ENCODE results near the gene NOC2L.
"Not testable (repeated sequence)": the region's sequence is repeated elsewhere in the genome, so short reads cannot be mapped to it uniquely, and the experiment has no call there.

The NOC2L gene

DNA sequence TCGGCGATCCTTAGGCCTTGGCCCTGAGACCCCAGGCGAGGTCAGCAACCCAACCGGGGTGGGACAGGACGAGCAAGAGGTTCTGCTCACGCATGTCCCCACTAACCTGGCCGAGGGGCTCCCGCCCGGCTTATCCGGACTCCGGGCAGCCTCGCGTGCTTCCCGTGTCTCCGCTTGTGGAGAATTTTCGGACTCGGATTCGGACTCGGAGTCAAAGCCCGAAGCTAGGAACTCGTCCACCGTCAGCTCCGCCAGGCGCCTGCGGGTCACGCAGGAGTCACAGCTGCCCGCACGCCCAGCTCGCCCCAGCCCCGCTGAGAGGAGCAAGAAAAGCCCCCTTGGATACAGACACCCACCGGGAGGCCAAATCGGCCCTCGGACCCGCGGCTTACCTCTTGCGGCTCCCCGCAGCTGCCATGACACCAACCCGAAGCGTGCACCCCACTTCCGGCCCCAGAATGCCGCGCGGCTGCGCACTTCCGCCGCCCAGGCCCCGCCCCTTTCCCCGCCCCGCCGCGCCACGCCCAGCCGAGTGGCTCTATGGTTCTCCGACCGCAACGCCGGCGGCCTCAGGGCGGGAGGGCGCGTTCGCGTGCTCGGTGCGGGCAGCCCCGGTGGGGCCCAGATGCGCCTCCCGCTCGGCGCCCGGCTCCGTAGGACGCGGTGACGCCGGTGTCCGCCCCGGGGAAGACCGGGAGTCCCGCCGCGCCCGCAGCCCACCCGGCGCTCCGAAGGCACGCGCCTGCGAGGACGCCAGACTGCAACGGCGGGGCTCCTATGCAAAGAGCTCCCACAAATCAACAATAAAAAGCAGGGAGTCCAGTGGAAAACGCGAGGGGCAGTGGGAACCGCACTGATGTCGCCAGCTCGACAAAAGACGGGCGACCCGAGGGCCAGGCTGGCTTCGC lies at the start of gene NOC2L:
NOC2L (minus strand) TSS at position 434 of the 908 bp plus-strand sequence; CDS start at position 418, 16 bp downstream.
- peak; percentile 96 to 99 for DNase-seq (ENCODE audit: low read depth in 2 of 2)

DNA sequence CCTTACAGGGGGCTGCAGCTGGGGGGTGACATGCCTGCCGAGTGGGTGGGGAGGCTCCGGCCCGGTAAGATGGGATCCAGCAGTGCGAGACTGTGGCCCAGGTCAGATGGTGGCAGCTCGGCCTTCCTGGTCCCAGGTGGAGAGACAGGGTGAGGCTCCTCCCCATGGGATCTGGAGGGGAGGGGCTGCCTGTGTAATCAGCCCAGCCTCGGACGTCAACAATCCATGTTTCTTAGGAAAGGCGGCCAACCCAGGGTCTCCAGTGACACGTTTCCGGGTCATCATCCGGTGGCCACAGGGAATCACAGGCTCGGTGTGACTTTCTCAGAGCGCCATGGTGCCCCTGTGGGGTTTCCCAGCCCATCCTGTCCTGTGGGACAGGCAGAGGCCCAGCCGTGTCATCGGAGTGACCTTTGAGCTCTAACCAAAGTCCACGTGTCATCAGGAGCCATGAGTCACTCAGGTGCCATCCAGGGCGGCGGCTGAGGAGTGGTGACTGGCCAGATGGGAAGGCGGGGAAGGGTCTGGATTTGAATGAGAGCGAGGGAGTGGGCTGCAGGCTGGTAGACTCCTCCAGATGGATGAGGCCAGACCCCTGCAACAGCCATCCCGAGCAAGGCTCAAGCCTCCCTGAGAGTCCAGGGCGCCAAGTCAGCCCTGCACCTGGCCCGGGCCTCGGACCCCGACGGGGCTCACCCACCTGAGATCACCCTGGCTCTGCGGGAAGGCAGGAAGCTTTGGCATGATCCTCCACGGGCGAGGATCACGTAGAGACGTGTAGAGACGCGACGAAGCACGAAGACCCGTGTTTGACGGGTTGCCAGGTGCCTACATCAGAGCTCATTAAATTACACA lies 47.5 kb upstream of the NOC2L start:
- DNase-seq (ENCODE audit: low read depth in 2 of 2) = no peak

DNA sequence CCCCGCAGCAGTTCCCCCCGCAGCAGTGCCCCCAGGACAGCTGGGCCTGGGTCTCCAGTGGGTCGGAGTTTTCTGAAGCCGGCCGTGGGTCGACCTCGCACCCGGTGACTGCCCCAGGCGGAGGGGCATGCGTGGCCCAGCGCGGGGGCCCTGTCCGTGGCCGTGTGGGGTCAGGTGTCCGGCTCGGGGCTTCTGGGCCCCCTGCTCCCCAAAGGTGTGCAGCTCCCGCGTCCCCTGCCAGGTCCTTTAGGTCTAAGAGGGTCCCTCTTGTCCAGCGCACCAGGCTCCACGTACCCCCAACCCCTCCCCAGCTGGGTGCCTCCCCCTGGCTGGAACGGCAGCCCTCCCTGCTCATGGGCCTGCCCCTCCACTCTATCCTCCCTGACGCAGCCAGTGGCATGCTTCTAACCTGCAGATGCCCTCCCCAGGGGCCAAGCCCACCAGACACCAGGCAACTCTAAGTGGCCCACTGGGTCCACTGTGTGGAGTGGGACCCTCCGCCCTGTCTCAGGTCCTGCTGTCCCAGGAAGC lies 46.8 kb upstream of the NOC2L start:
- DNase-seq (ENCODE audit: low read depth in 2 of 2) = no peak

DNA sequence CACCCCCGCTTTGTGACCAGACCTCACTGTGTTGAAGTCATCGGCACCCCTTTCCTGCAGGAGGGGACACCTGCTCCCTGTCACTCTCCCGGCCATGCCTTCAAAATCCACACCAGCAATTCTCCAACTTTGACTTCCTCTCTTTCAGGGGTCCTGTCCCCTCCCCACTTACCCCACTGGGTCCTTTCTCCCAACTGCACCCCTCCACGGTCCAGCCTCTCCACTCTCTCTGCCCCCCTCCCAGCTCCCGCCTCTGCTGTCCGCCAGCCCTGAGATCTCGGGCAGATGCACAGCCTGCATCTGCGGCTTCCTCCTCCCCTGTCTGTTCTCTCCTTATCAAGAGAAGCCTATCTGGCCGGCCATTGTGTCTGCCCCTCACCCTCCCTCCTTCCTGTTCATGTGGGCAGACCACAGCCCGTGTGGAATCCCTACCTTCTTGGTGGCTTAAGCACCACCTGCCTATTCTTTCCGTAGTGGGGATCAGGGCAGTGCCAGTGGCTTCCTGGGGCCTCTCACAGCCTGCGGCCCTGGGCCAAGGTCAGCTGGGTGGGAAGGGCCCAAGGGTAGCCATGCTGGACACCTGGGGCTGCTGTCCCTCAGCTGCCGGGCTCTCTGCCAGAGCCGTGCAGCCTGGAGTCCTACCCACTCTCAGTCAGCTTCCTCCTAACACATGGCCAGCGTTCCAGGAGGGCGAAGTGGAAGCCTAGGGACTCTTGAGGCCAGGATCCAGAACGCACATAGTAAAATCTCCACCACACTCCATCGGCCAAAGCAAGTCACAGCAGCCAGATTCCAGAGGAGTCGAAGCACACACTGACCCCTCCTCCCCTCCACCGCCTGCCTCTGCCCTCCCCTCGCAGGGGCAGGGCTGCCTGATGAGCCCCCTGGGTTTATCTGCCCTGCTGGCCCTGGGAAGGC lies 46.0 kb upstream of the NOC2L start:
- DNase-seq (ENCODE audit: low read depth in 2 of 2) = no peak

DNA sequence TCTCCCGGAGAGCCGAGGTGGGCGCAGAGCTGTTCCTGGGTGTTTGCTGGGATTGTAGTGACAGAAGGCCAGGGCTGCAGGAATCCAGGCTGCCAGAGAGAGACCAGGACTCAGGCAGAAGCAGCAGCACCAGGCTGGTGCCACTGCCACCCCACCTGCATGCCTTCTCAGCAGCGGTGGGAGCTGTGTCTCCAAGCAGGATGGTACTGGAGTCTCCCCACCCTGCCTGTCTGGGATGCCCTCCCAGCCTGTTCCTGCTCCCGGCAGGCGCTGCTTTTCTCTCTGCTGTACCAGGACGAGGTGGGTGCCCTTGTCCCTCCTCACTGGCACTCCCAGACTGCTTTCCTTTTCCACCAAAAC lies 45.3 kb upstream of the NOC2L start:
- DNase-seq (ENCODE audit: low read depth in 2 of 2) = no peak

DNA sequence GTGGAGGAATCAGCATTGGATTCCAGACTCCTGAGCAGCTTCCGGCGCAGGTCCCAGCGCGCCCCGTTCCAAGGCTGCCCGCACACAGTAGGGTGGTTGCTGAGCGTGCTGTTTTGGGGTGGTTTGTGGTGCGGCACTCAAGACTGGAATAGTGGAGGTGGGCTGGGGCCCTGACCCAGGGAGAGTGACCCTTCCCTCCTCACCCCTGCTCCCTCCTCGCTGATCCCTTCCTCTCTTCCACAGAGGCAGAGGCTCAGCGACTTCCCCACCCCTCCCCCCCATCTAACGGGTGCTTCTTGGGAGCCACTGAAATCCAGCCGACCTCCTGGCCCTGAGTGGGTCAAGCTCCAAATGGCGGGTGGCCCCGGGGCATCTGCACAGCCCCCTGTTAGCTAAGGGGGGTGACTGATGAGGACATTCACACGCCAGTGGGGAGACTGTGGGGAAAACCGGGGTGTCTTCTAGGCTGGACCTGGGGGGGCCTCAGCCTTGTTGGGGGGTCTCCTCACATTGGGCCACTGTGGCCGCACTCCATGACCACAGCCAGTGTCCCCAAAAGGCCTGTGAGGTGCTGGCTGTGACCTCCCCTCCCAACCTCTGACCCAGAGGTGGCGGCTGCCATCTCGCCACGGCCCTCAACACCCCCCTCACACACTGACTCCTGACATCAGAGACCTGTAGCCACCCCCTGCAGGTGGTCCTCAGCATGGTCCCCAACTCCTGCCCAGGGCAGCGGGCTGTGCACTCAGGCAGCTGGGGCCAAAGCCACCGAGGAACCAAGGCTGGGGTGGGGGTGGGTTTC lies 44.8 kb upstream of the NOC2L start:
- no peak for DNase-seq (ENCODE audit: low read depth in 2 of 2)

DNA sequence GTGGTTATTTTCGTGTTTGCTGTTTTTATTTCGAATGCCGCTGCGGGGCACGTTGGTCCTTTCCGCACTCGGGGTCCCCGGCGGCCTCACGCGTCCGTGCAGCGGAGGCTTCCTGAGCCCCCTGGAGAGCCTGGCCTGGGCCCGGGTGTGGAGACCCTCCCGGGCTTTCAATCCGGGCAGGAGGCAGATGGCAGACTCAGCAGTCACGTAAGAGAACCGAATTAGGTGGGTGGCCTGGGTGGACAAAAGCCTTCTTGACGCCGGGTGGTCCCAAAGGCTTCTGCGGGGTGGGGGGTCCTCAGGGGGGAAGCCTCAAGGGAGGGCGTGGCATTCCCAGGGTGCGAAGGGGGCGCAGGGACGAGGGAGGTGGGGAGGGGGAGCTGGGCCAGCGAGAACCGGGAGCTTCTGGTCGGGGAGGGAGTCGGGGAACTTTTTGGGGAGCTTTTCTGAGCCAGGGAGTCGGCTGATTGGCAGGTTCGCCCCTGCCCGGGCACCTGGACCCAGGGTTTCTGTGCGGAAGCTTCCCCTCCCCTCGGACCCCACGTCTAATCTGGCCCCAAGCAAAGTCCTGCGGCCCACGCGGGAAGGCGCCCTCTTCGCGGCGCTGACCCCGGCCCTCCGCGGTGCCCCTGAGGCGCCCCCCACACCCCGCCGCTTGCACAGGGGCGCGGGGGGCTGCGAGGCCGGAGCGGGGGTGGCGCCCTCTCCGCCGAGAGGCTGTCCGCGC lies 42.2 kb upstream of the NOC2L start:
- DNase-seq (ENCODE audit: low read depth in 2 of 2) = no peak

DNA sequence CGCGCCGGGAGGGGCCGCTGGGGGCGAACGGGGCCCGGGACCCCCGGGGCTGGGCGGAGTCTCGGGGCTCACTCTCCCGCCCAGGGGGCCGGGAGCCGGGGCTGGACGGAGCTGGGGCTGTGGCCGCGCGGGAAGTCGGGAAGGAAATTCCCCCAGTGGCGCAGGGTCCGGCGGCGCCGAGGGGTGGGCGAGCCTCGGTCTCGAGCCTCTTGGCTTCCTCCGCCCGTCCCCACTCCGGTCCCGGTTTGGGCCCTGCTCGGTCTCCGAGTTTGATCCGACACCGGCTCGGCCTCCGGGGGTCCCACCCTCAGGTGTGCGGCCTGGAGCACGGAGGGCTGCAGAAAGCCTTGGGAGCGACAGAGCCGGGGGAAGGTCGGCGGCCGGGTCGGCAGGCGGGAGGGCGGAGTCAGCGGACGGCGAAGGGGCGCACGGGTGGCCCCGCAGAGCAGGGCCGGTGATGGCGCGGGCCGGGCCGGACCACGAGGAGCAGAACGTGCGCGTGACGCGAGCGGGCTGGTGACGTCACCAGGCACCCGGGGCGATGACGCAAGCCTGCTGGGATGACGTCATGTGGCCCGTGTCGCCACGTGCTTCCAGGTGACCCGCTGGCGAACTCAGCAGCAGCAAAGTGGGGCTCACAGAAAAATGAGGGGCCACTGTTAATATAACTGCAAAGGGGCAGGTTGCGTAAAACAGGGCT lies 41.5 kb upstream of the NOC2L start:
- peak; percentile 52 to 71 for DNase-seq (ENCODE audit: low read depth in 2 of 2)

DNA sequence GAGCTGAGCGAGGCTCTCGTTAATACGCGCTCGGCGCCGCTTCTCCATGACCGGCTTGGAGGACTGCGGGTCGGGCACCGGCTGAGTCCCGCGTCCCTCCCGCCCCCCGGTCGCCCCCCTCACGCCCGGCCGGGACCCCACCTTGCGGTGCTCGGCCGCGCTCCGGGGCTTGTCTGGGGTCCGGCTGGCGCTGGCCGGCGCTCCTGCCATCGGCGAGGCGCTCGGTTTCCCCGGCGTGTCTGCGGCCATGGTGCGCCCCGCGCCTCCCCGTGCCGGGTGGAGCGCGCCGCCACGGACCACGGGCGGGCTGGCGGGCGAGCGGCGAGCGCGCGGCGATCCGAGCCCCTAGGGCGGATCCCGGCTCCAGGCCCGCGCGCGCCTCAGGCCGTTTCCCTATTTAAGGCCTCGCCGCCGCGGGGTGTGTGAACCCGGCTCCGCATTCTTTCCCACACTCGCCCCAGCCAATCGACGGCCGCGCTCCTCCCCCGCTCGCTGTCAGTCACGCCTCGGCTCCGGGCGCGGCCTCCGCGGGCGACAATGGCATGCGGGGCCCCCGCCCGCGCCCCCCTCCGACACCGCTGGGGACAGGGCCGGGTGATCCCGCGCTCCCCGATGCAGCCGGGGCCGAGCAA lies 40.8 kb upstream of the NOC2L start, which contains the start of gene HES4:
HES4 (minus strand) TSS at position 373 of the 632 bp plus-strand sequence; CDS start at position 249, 124 bp downstream.
- peak in 1 of 2 donors; percentile 61 for DNase-seq (ENCODE audit: low read depth in 2 of 2)

DNA sequence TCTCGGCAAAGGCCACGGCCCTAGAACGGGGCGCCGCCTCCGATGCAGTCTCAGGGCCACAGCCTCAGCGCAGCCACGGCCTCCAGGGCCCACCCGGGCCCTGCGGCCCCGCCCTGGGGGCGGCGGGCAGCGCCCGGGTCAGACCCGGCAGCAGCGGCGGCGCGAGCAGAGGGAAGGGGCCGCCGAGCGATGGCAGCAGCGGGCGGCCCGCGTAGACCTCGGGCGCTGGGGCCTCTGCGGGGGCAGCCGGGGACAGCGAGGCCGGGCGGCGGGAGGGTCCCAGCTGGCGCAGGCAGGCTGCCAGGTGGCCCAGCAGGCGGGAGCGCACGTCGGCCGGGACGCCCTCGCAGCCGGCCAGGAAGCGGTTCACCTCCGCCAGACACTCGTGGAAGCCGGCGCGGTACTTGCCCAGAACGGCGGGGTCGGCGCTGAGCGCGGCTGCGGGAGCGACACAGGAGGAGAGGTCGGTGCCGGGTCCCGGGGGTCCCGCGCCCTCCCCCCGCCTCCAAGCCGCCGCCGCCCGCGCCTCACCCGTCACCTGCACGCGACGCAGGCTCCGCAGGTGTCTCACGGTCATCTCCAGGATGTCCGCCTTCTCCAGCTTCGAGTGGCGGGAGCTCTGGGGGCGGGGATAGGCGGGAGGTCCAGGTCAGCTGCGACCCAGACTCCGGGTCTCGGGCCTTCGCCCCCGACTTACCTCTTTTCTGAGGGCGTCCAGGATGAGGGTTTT lies 40.1 kb upstream of the NOC2L start:
- no peak for DNase-seq (ENCODE audit: low read depth in 2 of 2)

DNA sequence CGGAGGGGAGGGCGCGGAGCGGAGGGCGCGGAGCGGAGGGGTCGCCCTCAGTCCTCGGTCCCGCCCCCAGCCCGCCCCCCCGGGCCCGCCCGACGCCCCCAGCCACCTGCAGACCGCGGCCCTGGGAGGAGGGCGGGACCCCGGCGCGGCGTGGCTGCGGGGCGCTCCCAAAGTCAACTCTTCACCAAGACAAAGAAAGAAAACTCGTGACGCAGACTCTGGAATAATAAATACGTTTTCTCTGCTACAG lies 39.6 kb upstream of the NOC2L start:
- no peak for DNase-seq (ENCODE audit: low read depth in 2 of 2)

DNA sequence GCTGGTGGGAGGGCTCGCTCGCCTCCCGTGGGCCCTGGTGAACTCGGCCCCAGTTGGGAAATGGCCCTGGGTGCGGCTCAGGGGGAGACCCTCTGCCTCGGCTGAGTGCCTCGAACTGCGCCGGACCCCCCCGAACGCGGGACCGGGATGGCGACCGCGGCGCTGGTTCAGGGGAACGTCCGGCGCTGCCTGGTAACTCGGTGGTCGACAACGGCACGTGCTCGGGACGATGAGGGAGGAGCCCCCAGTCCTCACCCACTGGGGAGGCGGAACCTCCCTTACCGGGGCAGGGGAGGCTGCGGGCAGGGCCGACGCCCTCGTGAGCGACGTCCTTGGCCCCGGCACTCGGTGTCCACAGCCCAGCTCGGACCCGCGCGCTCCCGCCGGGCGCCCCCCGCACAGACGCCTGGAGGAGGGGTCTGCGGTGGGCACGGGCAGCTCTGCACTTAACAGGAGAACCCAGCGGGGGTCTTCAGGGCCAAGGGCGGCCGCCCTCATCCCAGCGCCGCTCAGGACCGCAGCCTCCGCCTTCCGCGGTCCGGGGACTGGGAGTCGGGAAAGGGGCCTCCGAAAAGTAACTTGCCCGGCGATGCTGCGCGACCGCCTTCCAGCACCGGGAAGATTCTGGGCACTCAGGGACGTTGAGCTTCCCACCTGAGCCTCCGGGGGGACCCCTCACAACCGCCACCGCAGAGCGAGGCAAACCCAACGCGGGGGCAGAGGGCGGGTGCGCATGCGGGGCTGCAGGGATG lies 39.1 kb upstream of the NOC2L start:
- no peak for DNase-seq (ENCODE audit: low read depth in 2 of 2)

DNA sequence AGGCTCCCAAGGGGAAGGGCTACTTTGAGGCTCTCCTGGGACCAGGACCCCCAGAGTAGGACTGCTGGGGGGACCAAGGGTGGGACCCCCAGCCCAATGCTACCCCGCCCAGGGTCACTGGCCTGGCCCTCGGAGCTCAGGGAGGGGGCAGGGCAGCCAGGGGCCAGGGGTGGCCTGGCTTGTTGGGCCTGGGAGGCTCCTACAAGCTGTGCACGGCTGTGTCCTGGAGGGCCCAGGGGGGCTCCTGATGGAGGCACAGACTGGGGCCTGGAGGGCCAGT lies 38.6 kb upstream of the NOC2L start:
- no peak for DNase-seq (ENCODE audit: low read depth in 2 of 2)

DNA sequence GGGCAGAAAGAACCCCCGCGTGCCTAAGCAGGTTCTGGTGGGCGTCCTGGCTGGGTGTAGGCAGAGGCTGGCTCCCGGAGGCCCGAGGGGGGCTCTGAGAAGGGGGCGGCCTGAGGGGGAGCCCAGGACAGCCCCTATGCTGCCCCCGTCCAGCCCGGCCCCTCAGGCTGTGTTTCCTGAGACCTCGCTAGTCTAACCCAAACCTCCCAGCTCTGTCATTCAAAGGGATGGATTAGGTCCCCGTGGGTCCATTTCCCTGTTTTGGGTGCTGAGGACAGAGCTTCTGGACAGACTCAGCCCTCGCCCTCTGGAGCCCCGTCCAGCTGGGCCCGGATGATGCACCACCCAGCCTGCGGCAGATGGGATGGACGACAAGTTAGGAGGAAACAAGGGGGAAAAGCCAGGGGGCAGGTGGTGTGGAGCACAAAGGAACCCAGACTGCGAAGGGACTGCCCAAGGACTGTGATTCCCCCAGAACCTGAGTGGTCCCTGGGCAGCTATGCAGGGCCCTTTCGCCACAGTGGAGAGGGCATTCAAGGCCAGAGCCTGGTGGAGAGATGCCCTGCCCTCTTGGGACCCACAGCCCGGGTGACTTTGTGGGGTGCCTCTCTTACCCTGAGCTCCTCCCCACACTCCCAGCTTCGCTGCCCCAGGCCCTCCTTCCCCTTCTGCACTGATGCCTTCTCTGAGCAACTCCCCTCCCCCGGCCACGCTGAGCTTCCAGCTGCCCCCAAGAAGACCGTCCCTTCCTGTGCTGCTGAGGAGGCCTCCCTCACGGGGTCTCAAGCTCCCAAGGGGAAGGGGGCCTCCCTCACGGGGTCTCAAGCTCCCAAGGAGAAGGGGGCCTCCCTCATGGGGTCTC lies 38.0 kb upstream of the NOC2L start:
- no peak for DNase-seq (ENCODE audit: low read depth in 2 of 2)

DNA sequence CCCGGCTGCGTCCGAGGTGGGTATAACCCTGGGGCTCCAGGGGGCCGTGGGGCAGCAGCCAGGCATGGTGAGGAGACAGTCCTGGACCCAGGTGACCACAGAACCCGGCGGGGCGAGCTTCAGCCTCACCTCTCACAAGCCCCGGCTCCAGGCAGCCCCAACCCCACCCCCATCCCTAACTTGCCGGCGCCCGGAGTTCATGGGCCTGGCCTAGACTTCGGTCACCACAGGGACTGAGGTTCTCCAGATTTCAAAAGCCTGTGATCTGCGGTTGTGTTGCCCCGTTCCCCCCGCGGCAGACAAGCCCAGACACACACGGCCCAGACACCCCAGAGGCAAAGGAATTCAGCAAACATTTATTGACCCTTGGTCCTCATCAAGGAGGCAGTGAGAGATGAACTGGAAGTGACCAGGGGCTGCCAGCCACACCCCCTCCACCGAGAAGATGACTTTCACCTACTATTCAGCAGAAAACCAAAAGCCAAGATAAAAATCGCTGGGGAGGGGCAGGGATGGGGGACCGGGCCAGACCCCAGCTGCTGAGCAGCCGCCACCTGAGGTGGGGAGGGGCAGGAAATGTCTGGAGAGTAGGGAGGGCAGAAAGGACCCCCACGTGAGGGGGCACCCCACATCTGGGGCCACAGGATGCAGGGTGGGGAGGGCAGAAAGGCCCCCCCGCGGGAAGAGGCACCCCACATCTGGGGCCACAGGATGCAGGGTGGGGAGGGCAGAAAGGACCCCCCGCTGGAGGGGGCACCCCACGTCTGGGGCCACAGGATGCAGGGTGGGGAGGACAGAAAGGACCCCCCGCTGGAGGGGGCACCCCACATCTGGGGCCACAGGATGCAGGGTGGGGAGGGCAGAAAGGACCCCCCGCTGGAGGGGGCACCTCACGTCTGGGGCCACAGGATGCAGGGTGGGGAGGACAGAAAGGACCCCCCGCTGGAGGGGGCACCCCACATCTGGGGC lies 36.9 kb upstream of the NOC2L start:
- no peak for DNase-seq (ENCODE audit: low read depth in 2 of 2)

DNA sequence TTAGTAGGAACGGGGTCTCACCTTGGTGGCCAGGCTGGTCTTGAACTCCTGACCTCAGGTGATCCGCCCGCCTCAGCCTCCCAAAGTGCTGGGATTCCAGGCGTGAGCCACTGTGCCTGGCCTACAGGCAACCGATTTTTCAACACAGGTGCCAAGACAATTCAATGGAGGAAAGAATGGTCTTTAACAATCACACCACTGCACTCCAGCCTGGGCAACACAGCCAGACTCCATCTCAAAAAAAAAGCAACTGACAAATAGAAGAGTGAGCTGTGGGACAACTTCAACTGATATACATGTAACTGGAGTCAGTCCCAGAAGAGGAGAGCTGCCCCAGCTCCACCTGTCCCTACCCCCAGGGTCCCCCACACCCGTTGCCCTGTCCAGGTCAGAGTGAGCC lies 35.5 kb upstream of the NOC2L start:
- DNase-seq (ENCODE audit: low read depth in 2 of 2) = not testable (repeated sequence)
